Vagina (tissue), 2 donors: Measurements from ENCODE around the gene ADI1.
"Not testable (repeated sequence)": the region's sequence is repeated elsewhere in the genome, so short reads cannot be mapped to it uniquely, and the experiment has no call there.

Source experiments
- CTCF ChIP-seq, 3 experiments: fragments of 450-650 bp in 2 of 3; fragments of 200-600 bp in 1 of 3; sonication (generic) in 1 of 3; IDR thresholded peaks; one replicate each; pipeline ENCODE4 v1.5.1; 2017 to 2019; ENCODE audit warnings: antibody characterized with exemption in 3 of 3, mild to moderate bottlenecking in 2 of 3, moderate library complexity in 2 of 3
- POLR2A ChIP-seq, 2 donors: fragments of 450-650 bp; IDR thresholded peaks; one replicate each; pipeline ENCODE4 v1.6.1; 2017; ENCODE audit warnings: antibody characterized with exemption in 2 of 2, mild to moderate bottlenecking in 2 of 2, moderate library complexity in 2 of 2
- POLR2AphosphoS5 ChIP-seq, 2 donors: sonication (generic); formaldehyde crosslinking; IDR thresholded peaks; one replicate each; pipeline ENCODE4 v1.9.0; 2017; ENCODE audit warnings: antibody characterized with exemption in 2 of 2, mild to moderate bottlenecking in 2 of 2, low read depth in 1 of 2; ENCODE audit not compliant: insufficient read depth in 1 of 2

DNA sequence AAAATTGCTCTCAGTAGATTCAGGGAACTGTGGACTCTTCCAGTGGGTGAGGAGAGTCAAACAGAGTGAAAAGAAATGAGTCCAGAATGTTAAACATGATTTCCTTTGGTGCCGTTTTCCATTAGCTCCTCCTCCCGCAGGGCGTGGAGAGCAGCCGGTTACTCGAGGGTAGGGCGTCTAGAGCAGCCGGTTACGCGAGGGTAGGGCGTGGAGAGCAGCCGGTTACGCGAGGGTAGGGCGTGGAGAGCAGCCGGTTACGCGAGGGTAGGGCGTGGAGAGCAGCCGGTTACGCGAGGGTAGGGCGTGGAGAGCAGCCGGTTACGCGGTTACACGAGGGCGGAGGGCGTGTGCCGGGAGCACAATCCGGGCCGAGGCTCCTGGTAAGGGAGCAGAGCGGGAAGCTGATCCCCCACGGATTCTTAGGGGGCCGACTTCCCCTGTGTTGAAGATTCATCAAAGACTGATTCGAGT, 70.9 kb downstream of the ADI1 start:
- TF ChIP-seq CTCF, POLR2A (IDR thresholded peaks at IDR 0.05): not testable (repeated sequence)
- peak in 1 of 2 donors; percentile 23 for TF ChIP-seq POLR2AphosphoS5 (IDR thresholded peaks at IDR 0.05; ENCODE audit: insufficient read depth in 1 of 2, low read depth in 1 of 2)
